ENCODE data around the gene ISM1.

DNA sequence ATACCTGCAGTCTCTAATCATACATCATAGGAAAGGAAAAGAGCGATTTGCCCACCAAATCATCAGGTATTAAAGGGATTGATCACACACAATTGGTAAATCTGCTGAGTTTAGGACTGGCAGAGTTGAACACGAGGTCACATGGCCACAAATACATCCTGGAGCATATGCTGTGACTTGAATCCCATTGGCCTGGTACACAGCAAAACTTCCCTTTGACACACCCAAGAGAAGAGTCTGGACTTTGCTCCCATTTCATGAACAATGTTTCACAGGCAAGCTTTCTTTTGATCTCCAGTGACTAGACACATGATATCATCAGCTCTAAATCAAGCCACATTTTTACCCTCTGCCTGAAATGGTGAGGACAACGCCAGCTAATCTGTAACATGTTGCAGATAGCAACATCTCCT lies 117.9 kb downstream of the ISM1 start:
- TF ChIP-seq GLIS3 (CRISPR knock-in tag; IDR thresholded peaks at IDR 0.05) (no peak), ZNF8 (CRISPR knock-in tag; IDR thresholded peaks at IDR 0.05) (no peak), ZNF70 (CRISPR knock-in tag; IDR thresholded peaks at IDR 0.05) (no peak)
